CD4-positive, alpha-beta T cell treated with Interleukin-12 subunit alpha and Interleukin-12 subunit beta, for 1 hour (primary cell): ENCODE results near the gene OR2AJ1.

Source experiments
- DNase-seq: peaks from one replicate; pipeline ENCODE4 v3.0.0-alpha.2; 2020

OR2AJ1 gene

GRCh38 chr1:247924868-247925267, at the start of gene OR2AJ1:
OR2AJ1 (plus strand) TSS chr1:247924889; CDS start chr1:247933769, 8,880 bp downstream.
- DNase-seq, result no peak

- DNase-seq, result no peak
These were observed 41.3 kb upstream of the OR2AJ1 start for GRCh38 chr1:247883346-247883745.

- DNase-seq, result no peak
These were observed 39.8 kb upstream of the OR2AJ1 start for GRCh38 chr1:247884797-247885413.

GRCh38 chr1:247895163-247895637, 29.5 kb upstream of the OR2AJ1 start, which contains the start of gene OR2W3:
OR2W3 (plus strand) TSS chr1:247895587; CDS start chr1:247895587, 0 bp downstream.
- no peak for DNase-seq

GRCh38 chr1:247895976-247896375, 28.7 kb upstream of the OR2AJ1 start:
- DNase-seq, result no peak

GRCh38 chr1:247904122-247904521, 20.6 kb upstream of the OR2AJ1 start:
- no peak for DNase-seq

- DNase-seq, result no peak
These were observed 19.5 kb upstream of the OR2AJ1 start for GRCh38 chr1:247905181-247905580.

GRCh38 chr1:247905910-247906503, 18.7 kb upstream of the OR2AJ1 start:
- no peak for DNase-seq

GRCh38 chr1:247906504-247907047, 18.1 kb upstream of the OR2AJ1 start:
- peak; percentile 24 for DNase-seq

GRCh38 chr1:247908766-247909165, 15.9 kb upstream of the OR2AJ1 start:
- no peak for DNase-seq

- no peak for DNase-seq
These were observed 10.9 kb upstream of the OR2AJ1 start for GRCh38 chr1:247913786-247914185.

- DNase-seq, result no peak
These were observed 9.6 kb upstream of the OR2AJ1 start for GRCh38 chr1:247914941-247915662.

GRCh38 chr1:247919952-247920351, 4.7 kb upstream of the OR2AJ1 start, which contains the start of gene OR2T8:
OR2T8 (plus strand) TSS chr1:247920252; CDS start chr1:247921018, 766 bp downstream.
- no peak for DNase-seq

- no peak for DNase-seq
These were observed 748 bp upstream of the OR2AJ1 start for GRCh38 chr1:247923941-247924340.

GRCh38 chr1:247933989-247934388, 9.3 kb downstream of the OR2AJ1 start:
- no peak for DNase-seq

- no peak for DNase-seq
These were observed 11.1 kb downstream of the OR2AJ1 start for GRCh38 chr1:247935781-247936180.

GRCh38 chr1:247936415-247936814, 11.7 kb downstream of the OR2AJ1 start:
- DNase-seq, result no peak

GRCh38 chr1:247936965-247937734, 12.5 kb downstream of the OR2AJ1 start:
- DNase-seq, result peak; percentile 86

- DNase-seq, result no peak
These were observed 17.9 kb downstream of the OR2AJ1 start for GRCh38 chr1:247942624-247943023.

GRCh38 chr1:247948558-247948957, 23.9 kb downstream of the OR2AJ1 start, which contains the start of gene OR2L8:
OR2L8 (plus strand) TSS chr1:247948858; CDS start chr1:247948858, 0 bp downstream.
- no peak for DNase-seq

GRCh38 chr1:247953408-247953807, 28.7 kb downstream of the OR2AJ1 start:
- no peak for DNase-seq

GRCh38 chr1:247961791-247962190, 37.1 kb downstream of the OR2AJ1 start:
- DNase-seq, result no peak
